SK-N-SH (cell line): Measurements from ENCODE around the gene PODXL2. TPM values are rescaled to one million over a fixed set of nuclear protein-coding genes. Genes with fewer than 3 reads are reported as not detected.

Experiments used
- CTCF ChIA-PET: fragments of 300-600, 350-600 bp; formaldehyde crosslinking; extraction: SDS; loops from one replicate; lab custom pipeline; 2021; lab: Yijun Ruan, JAX
- POLR2A ChIA-PET: fragments of 350-600 bp; sonication (Branson Sonifier 250); formaldehyde crosslinking; extraction: SDS; loops from one replicate; lab custom pipeline; 2020; ENCODE audit warnings: antibody characterized with exemption, inconsistent platforms; lab: Yijun Ruan, JAX
- DNase-seq: peaks from one replicate; pipeline ENCODE4 v3.0.0; 2012
- H2AFZ ChIP-seq: fragments of 200-600 bp; sonication (generic); 2 replicates; pipeline ENCODE4 v1.8.1; 2016; ENCODE audit warnings: antibody characterized with exemption, mild to moderate bottlenecking, low read depth
- H3F3A ChIP-seq: fragments of 200-600 bp; sonication (generic); replicated peaks from 2 replicates; pipeline ENCODE3; 2016; ENCODE audit warnings: antibody characterized with exemption, mild to moderate bottlenecking; ENCODE audit not compliant: insufficient read depth
- H3K27ac ChIP-seq, 2 experiments: fragments of 200-500 bp in 1 of 2; fragments of 200-600 bp in 1 of 2; sonication (Bioruptor generic) in 1 of 2; sonication (generic), shearing (Covaris generic) in 1 of 2; 2 replicates each; pipeline versions ENCODE4 v1.5.1 to v1.6.1; 2014 to 2016; ENCODE audit warnings: low read depth in 2 of 2, inconsistent platforms in 1 of 2, low read length in 1 of 2, mild to moderate bottlenecking in 1 of 2, mixed read lengths in 1 of 2
- H3K27me3 ChIP-seq: fragments of 200-600 bp; sonication (generic), shearing (Covaris generic); 2 replicates; pipeline ENCODE4 v1.6.1; 2016; ENCODE audit warnings: mixed run types; ENCODE audit not compliant: insufficient read depth
- H3K36me3 ChIP-seq, 2 experiments: fragments of 200-500 bp in 1 of 2; fragments of 200-600 bp in 1 of 2; sonication (Bioruptor generic) in 1 of 2; sonication (generic) in 1 of 2; replicated peaks in 1 of 2; 2 replicates each; pipeline versions ENCODE3 to v1.5.1; 2014 to 2016; ENCODE audit warnings: low read length in 1 of 2, mild to moderate bottlenecking in 1 of 2; ENCODE audit not compliant: insufficient read depth in 2 of 2, control insufficient read depth in 1 of 2
- H3K4me1 ChIP-seq, 2 experiments: fragments of 200-500 bp in 1 of 2; fragments of 200-600 bp in 1 of 2; sonication (Bioruptor generic) in 1 of 2; sonication (generic), shearing (Covaris generic) in 1 of 2; 2 replicates each; pipeline versions ENCODE4 v1.5.1 to v1.6.1; 2014 to 2016; ENCODE audit warnings: low read depth in 1 of 2, low read length in 1 of 2, mixed run types in 1 of 2; ENCODE audit not compliant: insufficient read depth in 2 of 2, control insufficient read depth in 1 of 2
- H3K4me2 ChIP-seq: fragments of 200-600 bp; sonication (generic), shearing (Covaris generic); 2 replicates; pipeline ENCODE4 v1.6.1; 2017; ENCODE audit warnings: mixed run types
- H3K4me3 ChIP-seq, 2 experiments: fragments of 200-500 bp in 1 of 2; fragments of 200-600 bp in 1 of 2; sonication (Bioruptor generic) in 1 of 2; sonication (generic), shearing (Covaris generic) in 1 of 2; 2 replicates each; pipeline versions ENCODE4 v1.5.1 to v1.8.1; 2014 to 2016; ENCODE audit warnings: low read depth in 2 of 2, inconsistent platforms in 1 of 2, low read length in 1 of 2, mild to moderate bottlenecking in 1 of 2, mixed read lengths in 1 of 2, moderate library complexity in 1 of 2
- H3K79me2 ChIP-seq: fragments of 200-600 bp; sonication (generic); 2 replicates; pipeline ENCODE4 v1.8.1; 2017; ENCODE audit warnings: mild to moderate bottlenecking; ENCODE audit not compliant: insufficient read depth
- H3K9ac ChIP-seq: fragments of 200-600 bp; sonication (generic); 2 replicates; pipeline ENCODE4 v1.6.1; 2017; ENCODE audit warnings: mixed run types
- H3K9me2 ChIP-seq: fragments of 200-600 bp; sonication (generic); 2 replicates; pipeline ENCODE4 v1.6.1; 2017; ENCODE audit warnings: mixed run types
- H3K9me3 ChIP-seq: fragments of 200-600 bp; sonication (generic); 2 replicates; pipeline ENCODE4 v1.6.1; 2017; ENCODE audit warnings: mixed run types, mild to moderate bottlenecking, moderate library complexity
- H4K20me1 ChIP-seq: fragments of 200-600 bp; sonication (generic); 2 replicates; pipeline ENCODE4 v1.6.1; 2017; ENCODE audit warnings: mild to moderate bottlenecking, mixed run types; ENCODE audit not compliant: insufficient read depth
- CHD2 ChIP-seq: fragments of 150-350 bp; IDR thresholded peaks from 2 replicates; pipeline ENCODE4 v1.6.1; 2018; ENCODE audit warnings: low read length; ENCODE audit not compliant: partially characterized antibody
- ELF1 ChIP-seq: IDR thresholded peaks from 2 replicates; pipeline ENCODE4 v1.4.0; 2012
- EP300 ChIP-seq, 2 experiments: IDR thresholded peaks; 2 replicates each; pipeline versions ENCODE4 v1.4.0 to v1.6.1; 2012; ENCODE audit warnings: borderline replicate concordance in 1 of 2, low read depth in 1 of 2, low read length in 1 of 2
- FOXM1 ChIP-seq: IDR thresholded peaks from 2 replicates; pipeline ENCODE4 v1.4.0; 2012; ENCODE audit warnings: low read depth, mild to moderate bottlenecking
- GABPA ChIP-seq: IDR thresholded peaks from 2 replicates; pipeline ENCODE4 v1.4.0; 2012; ENCODE audit warnings: low read depth, mild to moderate bottlenecking
- POLR2AphosphoS5 ChIP-seq: IDR thresholded peaks from 2 replicates; pipeline ENCODE4 v1.6.1; 2012; ENCODE audit warnings: low read depth, low read length
- RAD21 ChIP-seq: IDR thresholded peaks from 2 replicates; pipeline ENCODE4 v1.6.1; 2012; ENCODE audit warnings: mild to moderate bottlenecking, low read length
- RCOR1 ChIP-seq: fragments of 150-350 bp; IDR thresholded peaks from 2 replicates; pipeline ENCODE4 v1.6.1; 2017; ENCODE audit warnings: antibody characterized with exemption, low read length
- RFX5 ChIP-seq: IDR thresholded peaks from 2 replicates; pipeline ENCODE4 v1.6.1; 2012; ENCODE audit warnings: mild to moderate bottlenecking, improper control_type of control experiment, low read length
- RXRA ChIP-seq: IDR thresholded peaks from 2 replicates; pipeline ENCODE4 v1.4.0; 2012; ENCODE audit warnings: low read depth, mild to moderate bottlenecking, borderline replicate concordance
- SMC3 ChIP-seq: IDR thresholded peaks from 2 replicates; pipeline ENCODE4 v1.6.1; 2012; ENCODE audit warnings: low read depth, low read length, improper control_type of control experiment
- TAF1 ChIP-seq: IDR thresholded peaks from 2 replicates; pipeline ENCODE4 v1.6.1; 2012; ENCODE audit warnings: low read depth, mild to moderate bottlenecking, low read length, moderate library complexity, borderline replicate concordance
- TCF12 ChIP-seq: IDR thresholded peaks from 2 replicates; pipeline ENCODE4 v1.4.0; 2012
- TEAD4 ChIP-seq: IDR thresholded peaks from 2 replicates; pipeline ENCODE4 v1.4.0; 2012; ENCODE audit warnings: mild to moderate bottlenecking, borderline replicate concordance; ENCODE audit not compliant: insufficient read depth
- YY1 ChIP-seq: IDR thresholded peaks from 2 replicates; pipeline ENCODE4 v1.4.0; 2012; ENCODE audit warnings: low read depth, mild to moderate bottlenecking
- WGBS: methylation state at CpG from one replicate; pipeline ENCODE4 v1.1.6; 2017; ENCODE audit warnings: low lambda C conversion rate; 5-methylcytosine and 5-hydroxymethylcytosine counted together
- polyA plus RNA-seq, 3 experiments: library from polyadenylated mRNA; depleted of rRNA; stranded (reverse); fragments of >200 nt; gene quantifications; 2 replicates each; pipeline ENCODE4 v1.2.3, GENCODE V29; 2012
- TF ChIP-seq, protein P1 (sequence below): IDR thresholded peaks from 2 replicates; pipeline ENCODE4 v1.6.1; 2012; ENCODE audit warnings: mild to moderate bottlenecking, low read depth, low read length, moderate library complexity
- TF ChIP-seq, protein P2 (sequence below): IDR thresholded peaks from 2 replicates; pipeline ENCODE4 v1.4.0; 2012; ENCODE audit warnings: low read depth
- TF ChIP-seq, protein P3 (sequence below): fragments of 150-350 bp; IDR thresholded peaks from 2 replicates; pipeline ENCODE4 v1.6.1; 2017; ENCODE audit warnings: antibody characterized with exemption, low read length, low read depth, borderline replicate concordance
- TF ChIP-seq, protein P4 (sequence below): IDR thresholded peaks from 2 replicates; pipeline ENCODE4; 2012
- TF ChIP-seq, protein P5 (sequence below): IDR thresholded peaks from 2 replicates; pipeline ENCODE4 v1.4.0; 2012; ENCODE audit warnings: low read depth, borderline replicate concordance

PODXL2 gene
- polyA plus RNA-seq, 1 of the 3 experiments (the other 2 are of a cell fraction) = 27.5 TPM

DNA sequence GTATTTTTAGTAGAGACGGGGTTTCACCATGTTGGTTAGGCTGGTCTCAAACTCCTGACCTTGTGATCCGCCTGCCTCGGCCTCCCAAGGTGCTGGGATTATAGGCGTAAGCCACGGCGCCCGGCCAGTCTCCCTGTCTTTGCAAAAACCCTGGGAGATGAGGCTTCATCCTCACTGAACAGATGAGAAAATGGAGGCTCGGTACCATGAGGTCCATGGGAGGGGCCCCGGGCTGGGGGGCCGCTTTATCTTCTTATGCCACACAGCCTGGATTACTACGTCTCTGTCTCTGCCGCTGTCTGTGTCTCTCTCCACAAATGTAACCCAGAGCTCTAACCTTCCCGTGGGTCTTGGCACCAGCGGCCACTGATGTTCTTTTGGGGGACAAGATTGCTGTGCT is 82.9 kb downstream of the PODXL2 start:
- no peaks in the 10 kb centered on the region for H4K20me1 ChIP-seq
- 95% methylated on average over 11 of the region's 14 CpGs for WGBS
- ChIA-PET CTCF (interaction anchor here (1.9 kb wide), 1 partner anchor 11 kb away, joined by 7 read pairs; no protein-coding TSS in a partner anchor), POLR2A (no interaction called here)
- H3K4me2 ChIP-seq = no peak overlapping the region
- H3K9me3 ChIP-seq = no peaks in the 10 kb centered on the region
- no peaks in the 10 kb centered on the region for H3F3A ChIP-seq
- H3K9me2 ChIP-seq = no peaks in the 10 kb centered on the region
- H3K9ac ChIP-seq = no peak overlapping the region
- no peaks in the 10 kb centered on the region for H3K27me3 ChIP-seq
- no peak for DNase-seq
- TF ChIP-seq SMC3 = no peak
- no peak for TF ChIP-seq RXRA
- no peak for TF ChIP-seq TEAD4
- TF ChIP-seq CHD2 = no peak
- TF ChIP-seq, protein P1, sequence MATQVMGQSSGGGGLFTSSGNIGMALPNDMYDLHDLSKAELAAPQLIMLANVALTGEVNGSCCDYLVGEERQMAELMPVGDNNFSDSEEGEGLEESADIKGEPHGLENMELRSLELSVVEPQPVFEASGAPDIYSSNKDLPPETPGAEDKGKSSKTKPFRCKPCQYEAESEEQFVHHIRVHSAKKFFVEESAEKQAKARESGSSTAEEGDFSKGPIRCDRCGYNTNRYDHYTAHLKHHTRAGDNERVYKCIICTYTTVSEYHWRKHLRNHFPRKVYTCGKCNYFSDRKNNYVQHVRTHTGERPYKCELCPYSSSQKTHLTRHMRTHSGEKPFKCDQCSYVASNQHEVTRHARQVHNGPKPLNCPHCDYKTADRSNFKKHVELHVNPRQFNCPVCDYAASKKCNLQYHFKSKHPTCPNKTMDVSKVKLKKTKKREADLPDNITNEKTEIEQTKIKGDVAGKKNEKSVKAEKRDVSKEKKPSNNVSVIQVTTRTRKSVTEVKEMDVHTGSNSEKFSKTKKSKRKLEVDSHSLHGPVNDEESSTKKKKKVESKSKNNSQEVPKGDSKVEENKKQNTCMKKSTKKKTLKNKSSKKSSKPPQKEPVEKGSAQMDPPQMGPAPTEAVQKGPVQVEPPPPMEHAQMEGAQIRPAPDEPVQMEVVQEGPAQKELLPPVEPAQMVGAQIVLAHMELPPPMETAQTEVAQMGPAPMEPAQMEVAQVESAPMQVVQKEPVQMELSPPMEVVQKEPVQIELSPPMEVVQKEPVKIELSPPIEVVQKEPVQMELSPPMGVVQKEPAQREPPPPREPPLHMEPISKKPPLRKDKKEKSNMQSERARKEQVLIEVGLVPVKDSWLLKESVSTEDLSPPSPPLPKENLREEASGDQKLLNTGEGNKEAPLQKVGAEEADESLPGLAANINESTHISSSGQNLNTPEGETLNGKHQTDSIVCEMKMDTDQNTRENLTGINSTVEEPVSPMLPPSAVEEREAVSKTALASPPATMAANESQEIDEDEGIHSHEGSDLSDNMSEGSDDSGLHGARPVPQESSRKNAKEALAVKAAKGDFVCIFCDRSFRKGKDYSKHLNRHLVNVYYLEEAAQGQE = no peak
- no peak for TF ChIP-seq TAF1
- TF ChIP-seq, protein P2, sequence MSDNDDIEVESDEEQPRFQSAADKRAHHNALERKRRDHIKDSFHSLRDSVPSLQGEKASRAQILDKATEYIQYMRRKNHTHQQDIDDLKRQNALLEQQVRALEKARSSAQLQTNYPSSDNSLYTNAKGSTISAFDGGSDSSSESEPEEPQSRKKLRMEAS = no peak
- TF ChIP-seq EP300 (IDR thresholded peaks at IDR 0.05; ENCODE audit: borderline replicate concordance in 1 of 2, low read depth in 1 of 2, low read length in 1 of 2) = no peak
- H3K36me3 ChIP-seq = no peaks in the 10 kb centered on the region
- no peak overlapping the region for H3K4me3 ChIP-seq
- H3K79me2 ChIP-seq = no peaks in the 10 kb centered on the region
- peaks cover 0 to 43% of the 10 kb centered on the region in 2 experiments; a peak in 1 of 4 replicates for H3K4me1 ChIP-seq
- no peak overlapping the region for H3K27ac ChIP-seq
- no peak overlapping the region for H2AFZ ChIP-seq

DNA sequence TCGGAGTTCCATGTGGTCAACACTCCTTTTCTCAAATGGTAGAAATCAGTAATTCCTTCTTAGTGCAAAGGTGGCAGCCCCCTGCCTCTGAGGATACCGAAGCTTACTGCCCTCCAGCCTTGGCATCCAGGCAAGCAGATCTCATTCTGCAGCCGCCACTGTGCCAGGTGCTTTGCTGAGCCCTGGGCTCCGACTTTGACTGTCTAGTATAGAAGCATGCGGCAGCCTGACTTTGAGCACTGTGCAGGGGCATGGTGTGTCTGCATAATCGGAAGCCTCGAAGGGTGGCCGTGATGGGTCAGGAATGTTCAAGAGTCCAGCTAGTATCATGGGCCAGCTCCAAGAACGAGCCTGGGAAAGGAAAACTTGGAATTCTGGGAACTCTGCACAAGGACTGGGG is 83.5 kb downstream of the PODXL2 start:
- Histone ChIP-seq H3K9ac (no peak overlapping the region), H2AFZ (no peak overlapping the region), H3K27ac (no peak overlapping the region), H3K79me2 (no peaks in the 10 kb centered on the region), H3K9me2 (no peaks in the 10 kb centered on the region), H4K20me1 (no peaks in the 10 kb centered on the region), H3K4me2 (no peak overlapping the region), H3K36me3 (no peaks in the 10 kb centered on the region), H3K4me1 (peaks cover 0 to 43% of the 10 kb centered on the region in 2 experiments; a peak in 1 of 4 replicates), H3K27me3 (no peaks in the 10 kb centered on the region), H3K4me3 (no peak overlapping the region), H3F3A (no peaks in the 10 kb centered on the region), H3K9me3 (no peaks in the 10 kb centered on the region)
- CTCF ChIA-PET = interaction anchor here (0.7 kb wide), 1 partner anchor 13 kb away, joined by 3 read pairs; no protein-coding TSS in a partner anchor
- no peak for DNase-seq
- 93% methylated on average over 8 of the region's 9 CpGs for WGBS
- POLR2A ChIA-PET = no interaction called here
- TF ChIP-seq GABPA (no peak), CHD2 (no peak), RXRA (no peak), RCOR1 (no peak), TCF12 (no peak), TEAD4 (no peak), EP300 (IDR thresholded peaks at IDR 0.05; ENCODE audit: borderline replicate concordance in 1 of 2, low read depth in 1 of 2, low read length in 1 of 2) (no peak), FOXM1 (no peak), RFX5 (no peak), POLR2AphosphoS5 (no peak), YY1 (no peak), ELF1 (no peak), RAD21 (no peak)
- TF ChIP-seq, protein P2 = no peak
- TF ChIP-seq, protein P3, sequence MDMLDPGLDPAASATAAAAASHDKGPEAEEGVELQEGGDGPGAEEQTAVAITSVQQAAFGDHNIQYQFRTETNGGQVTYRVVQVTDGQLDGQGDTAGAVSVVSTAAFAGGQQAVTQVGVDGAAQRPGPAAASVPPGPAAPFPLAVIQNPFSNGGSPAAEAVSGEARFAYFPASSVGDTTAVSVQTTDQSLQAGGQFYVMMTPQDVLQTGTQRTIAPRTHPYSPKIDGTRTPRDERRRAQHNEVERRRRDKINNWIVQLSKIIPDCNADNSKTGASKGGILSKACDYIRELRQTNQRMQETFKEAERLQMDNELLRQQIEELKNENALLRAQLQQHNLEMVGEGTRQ = no peak
- TF ChIP-seq, protein P4, sequence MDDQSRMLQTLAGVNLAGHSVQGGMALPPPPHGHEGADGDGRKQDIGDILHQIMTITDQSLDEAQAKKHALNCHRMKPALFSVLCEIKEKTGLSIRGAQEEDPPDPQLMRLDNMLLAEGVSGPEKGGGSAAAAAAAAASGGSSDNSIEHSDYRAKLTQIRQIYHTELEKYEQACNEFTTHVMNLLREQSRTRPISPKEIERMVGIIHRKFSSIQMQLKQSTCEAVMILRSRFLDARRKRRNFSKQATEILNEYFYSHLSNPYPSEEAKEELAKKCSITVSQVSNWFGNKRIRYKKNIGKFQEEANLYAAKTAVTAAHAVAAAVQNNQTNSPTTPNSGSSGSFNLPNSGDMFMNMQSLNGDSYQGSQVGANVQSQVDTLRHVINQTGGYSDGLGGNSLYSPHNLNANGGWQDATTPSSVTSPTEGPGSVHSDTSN = no peak
- TF ChIP-seq, protein P5, sequence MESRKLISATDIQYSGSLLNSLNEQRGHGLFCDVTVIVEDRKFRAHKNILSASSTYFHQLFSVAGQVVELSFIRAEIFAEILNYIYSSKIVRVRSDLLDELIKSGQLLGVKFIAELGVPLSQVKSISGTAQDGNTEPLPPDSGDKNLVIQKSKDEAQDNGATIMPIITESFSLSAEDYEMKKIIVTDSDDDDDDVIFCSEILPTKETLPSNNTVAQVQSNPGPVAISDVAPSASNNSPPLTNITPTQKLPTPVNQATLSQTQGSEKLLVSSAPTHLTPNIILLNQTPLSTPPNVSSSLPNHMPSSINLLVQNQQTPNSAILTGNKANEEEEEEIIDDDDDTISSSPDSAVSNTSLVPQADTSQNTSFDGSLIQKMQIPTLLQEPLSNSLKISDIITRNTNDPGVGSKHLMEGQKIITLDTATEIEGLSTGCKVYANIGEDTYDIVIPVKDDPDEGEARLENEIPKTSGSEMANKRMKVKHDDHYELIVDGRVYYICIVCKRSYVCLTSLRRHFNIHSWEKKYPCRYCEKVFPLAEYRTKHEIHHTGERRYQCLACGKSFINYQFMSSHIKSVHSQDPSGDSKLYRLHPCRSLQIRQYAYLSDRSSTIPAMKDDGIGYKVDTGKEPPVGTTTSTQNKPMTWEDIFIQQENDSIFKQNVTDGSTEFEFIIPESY = no peak
